ENCODE results near the gene ROR2. TPM values are rescaled to one million over a fixed set of nuclear protein-coding genes. Genes with fewer than 3 reads are reported as not detected.

The ROR2 gene
- polyA plus RNA-seq, 4 donors = 15.6 to 24.9 (median 18.9) TPM

- no peak for DNase-seq (ENCODE audit: low read depth in 4 of 4, low spot score in 2 of 4)
These were observed 220.5 kb downstream of the ROR2 start for GRCh38 chr9:91729558-91729842.

GRCh38 chr9:91727972-91728371, 222.1 kb downstream of the ROR2 start:
- no peak for DNase-seq (ENCODE audit: low read depth in 4 of 4, low spot score in 2 of 4)

- peak in 1 of 4 donors; percentile 36 for DNase-seq (ENCODE audit: low read depth in 4 of 4, low spot score in 2 of 4)
These were observed 222.6 kb downstream of the ROR2 start for GRCh38 chr9:91727316-91727861.

- DNase-seq (ENCODE audit: low read depth in 4 of 4, low spot score in 2 of 4) = no peak
These were observed 223.5 kb downstream of the ROR2 start for GRCh38 chr9:91726406-91727100.

GRCh38 chr9:91725651-91726050, 224.4 kb downstream of the ROR2 start:
- DNase-seq (ENCODE audit: low read depth in 4 of 4, low spot score in 2 of 4) = no peak

GRCh38 chr9:91724609-91725505, 225.2 kb downstream of the ROR2 start:
- DNase-seq (ENCODE audit: low read depth in 4 of 4, low spot score in 2 of 4) = no peak

GRCh38 chr9:91724068-91724440, 226.0 kb downstream of the ROR2 start:
- DNase-seq (ENCODE audit: low read depth in 4 of 4, low spot score in 2 of 4) = no peak

- no peak for DNase-seq (ENCODE audit: low read depth in 4 of 4, low spot score in 2 of 4)
These were observed 226.5 kb downstream of the ROR2 start for GRCh38 chr9:91723420-91724067.

GRCh38 chr9:91720751-91721705, 229.0 kb downstream of the ROR2 start:
- no peak for DNase-seq (ENCODE audit: low read depth in 4 of 4, low spot score in 2 of 4)

GRCh38 chr9:91720313-91720712, 229.7 kb downstream of the ROR2 start:
- no peak for DNase-seq (ENCODE audit: low read depth in 4 of 4, low spot score in 2 of 4)

- no peak for DNase-seq (ENCODE audit: low read depth in 4 of 4, low spot score in 2 of 4)
These were observed 232.0 kb downstream of the ROR2 start for GRCh38 chr9:91718071-91718470.

GRCh38 chr9:91716815-91717214, 233.2 kb downstream of the ROR2 start:
- no peak for DNase-seq (ENCODE audit: low read depth in 4 of 4, low spot score in 2 of 4)

GRCh38 chr9:91716239-91716638, 233.8 kb downstream of the ROR2 start:
- DNase-seq (ENCODE audit: low read depth in 4 of 4, low spot score in 2 of 4) = no peak

- DNase-seq (ENCODE audit: low read depth in 4 of 4, low spot score in 2 of 4) = no peak
These were observed 235.0 kb downstream of the ROR2 start for GRCh38 chr9:91714874-91715615.

- DNase-seq (ENCODE audit: low read depth in 4 of 4, low spot score in 2 of 4) = peak in 2 of 4 donors; percentile 38 to 53
These were observed 235.8 kb downstream of the ROR2 start for GRCh38 chr9:91714020-91714806.

GRCh38 chr9:91712811-91713210, 237.2 kb downstream of the ROR2 start:
- no peak for DNase-seq (ENCODE audit: low read depth in 4 of 4, low spot score in 2 of 4)

GRCh38 chr9:91711755-91712601, 238.1 kb downstream of the ROR2 start:
- no peak for DNase-seq (ENCODE audit: low read depth in 4 of 4, low spot score in 2 of 4)

- DNase-seq (ENCODE audit: low read depth in 4 of 4, low spot score in 2 of 4) = peak in 2 of 4 donors; percentile 29 to 53
These were observed 239.9 kb downstream of the ROR2 start for GRCh38 chr9:91710158-91710557.

Measured in left renal cortex interstitium (tissue), 4 donors.